Stomach (tissue), 9 donors: Measurements from ENCODE around the gene WWOX. TPM values are rescaled to one million over a fixed set of nuclear protein-coding genes. Genes with fewer than 3 reads are reported as not detected.

ENCODE experiments used
- DNase-seq, 2 donors: peaks; one replicate each; pipeline versions ENCODE4 v3.0.0 to v3.0.0-alpha.2; 2013 to 2019
- H3K27ac ChIP-seq, 5 donors: fragments of 200-600 bp in 4 of 5; sonication (generic) in 4 of 5; one replicate each; pipeline ENCODE4 v1.5.1; 2013 to 2019; ENCODE audit warnings: mild to moderate bottlenecking in 1 of 5, moderate library complexity in 1 of 5
- H3K27me3 ChIP-seq, 3 donors: fragments of 200-600 bp; sonication (generic); one replicate each; pipeline ENCODE4 v1.5.1; 2017 to 2019; ENCODE audit warnings: mixed run types in 1 of 3
- H3K36me3 ChIP-seq, 4 donors: fragments of 200-600 bp; sonication (generic); 1 replicate in 3 of 4; 2 replicates in 1 of 4; pipeline ENCODE4 v1.5.1; 2016 to 2019
- H3K4me1 ChIP-seq, 4 donors: fragments of 200-600 bp; sonication (generic); one replicate each; pipeline ENCODE4 v1.5.1; 2016 to 2019
- H3K4me3 ChIP-seq, 4 donors: fragments of 200-600 bp; sonication (generic) in 3 of 4; one replicate each; pipeline ENCODE4 v1.5.1; 2016 to 2019; ENCODE audit warnings: mild to moderate bottlenecking in 1 of 4
- H3K9me3 ChIP-seq, 4 donors: fragments of 200-600 bp; sonication (generic); one replicate each; pipeline ENCODE4 v1.5.1; 2016 to 2019
- EP300 ChIP-seq: sonication (generic); formaldehyde crosslinking; IDR thresholded peaks from one replicate; pipeline ENCODE4 v1.6.1; 2017; ENCODE audit warnings: antibody characterized with exemption
- POLR2A ChIP-seq, 4 donors: fragments of 450-650 bp; IDR thresholded peaks; one replicate each; pipeline ENCODE4 v1.6.1; 2016; ENCODE audit warnings: antibody characterized with exemption in 4 of 4, control low read depth in 2 of 4, mild to moderate bottlenecking in 1 of 4, moderate library complexity in 1 of 4
- POLR2AphosphoS5 ChIP-seq, 3 donors: sonication (generic); formaldehyde crosslinking; IDR thresholded peaks; one replicate each; pipeline ENCODE4 v1.6.1; 2016; ENCODE audit warnings: antibody characterized with exemption in 3 of 3
- WGBS, 5 donors: extraction: QIAGEN DNeasy Blood & Tissue Kit in 3 of 5; methylation state at CpG; one replicate each; pipeline versions ENCODE4 v1.1.5 to v1.1.7; 2013 to 2018; 5-methylcytosine and 5-hydroxymethylcytosine counted together
- intact Hi-C: fragments of 100-400 bp; cut with DNase I; formaldehyde crosslinking; loops from one replicate; pipeline ENCODE4 v1.15.1; 2023; ENCODE audit warnings: low total_unique reads
- polyA plus RNA-seq, 3 donors: library from polyadenylated mRNA; stranded (reverse); fragments of 200-250 nt; gene quantifications; one replicate each; pipeline ENCODE4 v1.2.3, GENCODE V29; 2013
- total RNA-seq, 5 donors: library from RNA; depleted of rRNA; stranded (reverse); fragments of >200 nt; gene quantifications; one replicate each; pipeline versions ENCODE4 v1.1.0 to v1.2.3, GENCODE V29; 2014 to 2016
- TF ChIP-seq, protein P1 (sequence below), 7 experiments: fragments of 450-650 bp in 4 of 7; fragments of 200-600 bp in 3 of 7; sonication (generic) in 3 of 7; IDR thresholded peaks; one replicate each; pipeline ENCODE4 v1.5.1; 2016 to 2019; ENCODE audit warnings: antibody characterized with exemption in 7 of 7, control low read depth in 2 of 7, mild to moderate bottlenecking in 1 of 7
- donor health status: healthy with polysubstance abuse.
- donor health status: Bipolar disorder and iron deficiency.
- donor health status: healthy.

Gene WWOX
- total and polyA plus RNA-seq, 8 donors, result 7.7 to 129 (median 48.7) TPM

DNA sequence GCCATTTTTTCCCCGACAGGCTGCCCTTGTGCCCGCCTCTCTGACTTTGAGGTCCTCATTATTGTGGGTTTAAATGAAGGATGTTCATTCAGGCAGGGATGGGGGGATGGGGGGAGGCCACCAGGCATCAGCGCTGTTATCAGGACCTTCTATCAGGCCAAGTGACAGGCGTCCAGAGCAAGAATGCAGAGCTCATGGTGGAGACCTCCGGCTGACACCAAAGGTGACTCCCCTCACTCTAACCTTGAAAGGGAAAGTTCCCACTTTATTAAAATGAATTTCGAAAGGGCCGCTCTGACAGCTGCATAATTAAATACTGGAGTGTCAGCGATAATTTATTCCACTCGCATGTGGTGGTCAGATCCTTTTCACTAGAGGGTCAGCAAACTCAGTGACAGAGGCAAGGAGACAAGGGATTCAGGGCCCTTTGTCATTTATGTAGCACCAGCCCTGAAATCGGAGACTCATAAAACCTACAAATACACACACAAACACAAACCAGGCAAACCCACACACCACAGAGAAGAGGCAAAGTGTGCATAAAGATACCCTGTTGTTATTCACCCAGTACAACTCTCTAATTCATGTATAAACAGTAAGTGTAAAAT lies 1065.0 kb downstream of the WWOX start:
- DNase-seq, result no peak
- 79 to 89% (median 87%) methylated on average over 10 of the region's 10 CpGs for WGBS, 5 donors
- intact Hi-C loops, result no loop called here

DNA sequence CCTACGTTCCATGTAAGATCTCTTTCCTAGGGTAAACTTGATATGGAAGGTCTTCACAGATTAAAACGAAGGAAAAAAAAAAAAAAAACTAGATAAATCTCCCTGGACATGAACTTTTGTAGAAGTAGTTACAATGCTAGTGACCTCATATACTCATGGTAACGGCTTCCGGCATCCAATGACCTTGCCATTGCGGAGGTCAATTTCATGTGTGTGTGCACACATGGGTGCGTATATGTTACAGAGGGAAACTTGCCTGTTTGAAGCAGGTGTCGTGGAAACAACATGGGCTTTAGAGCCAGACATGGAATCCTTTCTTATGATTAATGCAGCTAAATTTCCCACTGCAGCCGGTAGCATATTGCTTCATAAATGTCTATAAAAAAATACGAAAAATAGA lies 1065.6 kb downstream of the WWOX start:
- intact Hi-C loops, result no loop called here
- H3K36me3 ChIP-seq, result no peaks in the 10 kb centered on the region
- 76 to 84% (median 80%) methylated on average over 9 of the region's 9 CpGs for WGBS, 5 donors
- TF ChIP-seq, protein P1, sequence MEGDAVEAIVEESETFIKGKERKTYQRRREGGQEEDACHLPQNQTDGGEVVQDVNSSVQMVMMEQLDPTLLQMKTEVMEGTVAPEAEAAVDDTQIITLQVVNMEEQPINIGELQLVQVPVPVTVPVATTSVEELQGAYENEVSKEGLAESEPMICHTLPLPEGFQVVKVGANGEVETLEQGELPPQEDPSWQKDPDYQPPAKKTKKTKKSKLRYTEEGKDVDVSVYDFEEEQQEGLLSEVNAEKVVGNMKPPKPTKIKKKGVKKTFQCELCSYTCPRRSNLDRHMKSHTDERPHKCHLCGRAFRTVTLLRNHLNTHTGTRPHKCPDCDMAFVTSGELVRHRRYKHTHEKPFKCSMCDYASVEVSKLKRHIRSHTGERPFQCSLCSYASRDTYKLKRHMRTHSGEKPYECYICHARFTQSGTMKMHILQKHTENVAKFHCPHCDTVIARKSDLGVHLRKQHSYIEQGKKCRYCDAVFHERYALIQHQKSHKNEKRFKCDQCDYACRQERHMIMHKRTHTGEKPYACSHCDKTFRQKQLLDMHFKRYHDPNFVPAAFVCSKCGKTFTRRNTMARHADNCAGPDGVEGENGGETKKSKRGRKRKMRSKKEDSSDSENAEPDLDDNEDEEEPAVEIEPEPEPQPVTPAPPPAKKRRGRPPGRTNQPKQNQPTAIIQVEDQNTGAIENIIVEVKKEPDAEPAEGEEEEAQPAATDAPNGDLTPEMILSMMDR (IDR thresholded peaks at IDR 0.05), result no peak
- TF ChIP-seq EP300 (no peak), POLR2A (IDR thresholded peaks at IDR 0.05) (no peak), POLR2AphosphoS5 (IDR thresholded peaks at IDR 0.05) (no peak)
- H3K4me3 ChIP-seq, result no peak overlapping the region
- DNase-seq, result no peak
- peaks cover 0 to 29% (median 5%) of the 10 kb centered on the region in 4 donors for H3K4me1 ChIP-seq
- H3K27ac ChIP-seq, result peak overlapping the region in 3 of 5 donors; percentile 9 to 59 (median 23)
- peaks cover 0 to 8% (median 2%) of the 10 kb centered on the region in 4 donors for H3K9me3 ChIP-seq
- no peaks in the 10 kb centered on the region for H3K27me3 ChIP-seq

More for the DNA sequence above, 1065.0 kb downstream of the WWOX start:
- no peak overlapping the region for H3K4me3 ChIP-seq
- TF ChIP-seq, protein P1 (IDR thresholded peaks at IDR 0.05), result no peak
- no peak for TF ChIP-seq EP300
- TF ChIP-seq POLR2AphosphoS5 (IDR thresholded peaks at IDR 0.05), result no peak
- TF ChIP-seq POLR2A (IDR thresholded peaks at IDR 0.05), result no peak
- H3K27ac ChIP-seq, result peak overlapping the region in 1 of 5 donors; percentile 23
- H3K4me1 ChIP-seq, result peaks cover 0 to 24% (median 5%) of the 10 kb centered on the region in 4 donors
- no peaks in the 10 kb centered on the region for H3K27me3 ChIP-seq
- H3K36me3 ChIP-seq, result no peaks in the 10 kb centered on the region
- peaks cover 0 to 8% (median 2%) of the 10 kb centered on the region in 4 donors for H3K9me3 ChIP-seq

DNA sequence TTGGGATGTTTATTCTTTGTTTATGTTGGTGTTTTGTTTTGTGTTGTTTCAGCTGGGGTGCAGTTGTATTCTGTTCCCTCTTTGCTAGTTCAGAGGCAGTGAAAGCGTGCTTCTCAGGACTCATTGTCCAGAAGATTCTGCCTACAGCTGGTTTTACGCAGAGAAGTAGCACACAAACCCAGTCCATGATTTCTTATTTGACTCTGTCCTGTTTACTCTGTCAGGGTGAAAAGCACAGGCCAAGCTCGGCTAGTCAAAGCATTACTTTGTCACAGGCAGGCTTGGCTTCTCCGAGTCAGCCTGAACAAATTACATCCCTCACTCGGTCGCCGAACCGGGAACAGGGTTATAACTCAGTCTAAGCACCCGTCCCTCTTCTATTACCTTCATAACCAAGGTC lies 1066.1 kb downstream of the WWOX start:
- H3K36me3 ChIP-seq, result no peaks in the 10 kb centered on the region
- H3K4me3 ChIP-seq, result no peak overlapping the region
- no peak for DNase-seq
- H3K4me1 ChIP-seq, result peaks cover 0 to 33% (median 5%) of the 10 kb centered on the region in 4 donors
- intact Hi-C loops, result no loop called here
- TF ChIP-seq POLR2AphosphoS5 (IDR thresholded peaks at IDR 0.05), result no peak
- no peak for TF ChIP-seq EP300
- no peaks in the 10 kb centered on the region for H3K27me3 ChIP-seq
- peaks cover 0 to 8% (median 2%) of the 10 kb centered on the region in 4 donors for H3K9me3 ChIP-seq
- WGBS, 5 donors, result 73 to 84% (median 74%) methylated on average over 9 of the region's 9 CpGs
- H3K27ac ChIP-seq, result peak overlapping the region in 3 of 5 donors; percentile 9 to 59 (median 23)

DNA sequence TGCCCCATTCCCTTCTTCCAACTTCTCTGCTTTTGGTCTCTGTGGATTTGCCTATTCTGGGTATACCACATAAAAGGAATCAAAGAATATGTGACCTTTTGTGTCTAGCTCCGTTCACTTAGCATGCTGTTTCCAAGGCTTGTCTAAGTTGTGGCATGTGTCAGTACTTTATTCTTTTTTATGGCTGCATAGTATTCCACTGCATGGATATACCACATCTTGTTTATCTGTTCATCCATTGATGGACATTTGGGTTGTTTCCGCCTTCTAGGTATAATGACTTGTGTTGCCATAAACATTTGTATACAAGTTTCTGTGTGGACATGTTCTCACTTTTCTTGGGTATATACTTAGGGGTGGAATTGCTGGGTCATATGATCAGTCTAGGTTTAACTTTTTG lies 1068.4 kb downstream of the WWOX start:
- H3K9me3 ChIP-seq, result peaks cover 0 to 8% (median 2%) of the 10 kb centered on the region in 4 donors
- no peak overlapping the region for H3K27ac ChIP-seq
- no peak for DNase-seq
- H3K36me3 ChIP-seq, result no peaks in the 10 kb centered on the region
- H3K4me1 ChIP-seq, result peaks cover 0 to 50% (median 8%) of the 10 kb centered on the region in 4 donors
- TF ChIP-seq, protein P1 (IDR thresholded peaks at IDR 0.05), result no peak
- TF ChIP-seq POLR2AphosphoS5 (IDR thresholded peaks at IDR 0.05), result no peak
- no peak for TF ChIP-seq POLR2A (IDR thresholded peaks at IDR 0.05)
- TF ChIP-seq EP300, result no peak
- no peaks in the 10 kb centered on the region for H3K27me3 ChIP-seq
- H3K4me3 ChIP-seq, result no peak overlapping the region
- WGBS, 5 donors, result 90 to 98% (median 94%) methylated on average over 2 of the region's 2 CpGs
- intact Hi-C loops, result no loop called here

DNA sequence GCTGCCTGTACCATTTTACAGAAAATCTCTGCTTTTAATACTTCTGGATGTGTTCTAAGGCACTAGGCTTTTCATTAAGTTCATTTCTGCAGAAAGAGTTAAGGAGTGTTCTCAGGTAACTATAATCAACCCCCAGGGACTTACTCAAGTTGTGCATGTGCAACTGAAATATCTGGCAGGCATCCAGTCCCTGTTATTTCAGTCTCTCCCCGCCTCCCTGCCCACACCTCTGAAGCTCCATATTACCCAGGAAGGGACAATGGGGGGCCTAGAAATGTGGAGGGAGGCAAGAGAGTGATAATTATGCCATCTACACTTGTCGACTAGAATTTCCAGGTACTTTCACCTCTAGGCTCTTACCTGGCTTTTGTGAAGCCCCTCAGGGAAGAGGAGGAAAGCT lies 1068.9 kb downstream of the WWOX start:
- WGBS, 5 donors, result 53 to 80% (median 67%) methylated on average over 2 of the region's 2 CpGs

More for the DNA sequence above, 1068.9 kb downstream of the WWOX start:
- DNase-seq, result no peak
- Histone ChIP-seq H3K4me1 (peaks cover 0 to 50% (median 8%) of the 10 kb centered on the region in 4 donors), H3K27ac (no peak overlapping the region), H3K4me3 (no peak overlapping the region), H3K27me3 (no peaks in the 10 kb centered on the region), H3K9me3 (peaks cover 0 to 8% (median 2%) of the 10 kb centered on the region in 4 donors), H3K36me3 (no peaks in the 10 kb centered on the region)
- intact Hi-C loops, result no loop called here
- TF ChIP-seq EP300, result no peak
- no peak for TF ChIP-seq POLR2AphosphoS5 (IDR thresholded peaks at IDR 0.05)
- TF ChIP-seq POLR2A (IDR thresholded peaks at IDR 0.05), result no peak
- TF ChIP-seq, protein P1 (IDR thresholded peaks at IDR 0.05), result no peak
